ENCODE results near the gene MAG. TPM values are rescaled to one million over a fixed set of nuclear protein-coding genes. Genes with fewer than 3 reads are reported as not detected.

Gene MAG, protein sequence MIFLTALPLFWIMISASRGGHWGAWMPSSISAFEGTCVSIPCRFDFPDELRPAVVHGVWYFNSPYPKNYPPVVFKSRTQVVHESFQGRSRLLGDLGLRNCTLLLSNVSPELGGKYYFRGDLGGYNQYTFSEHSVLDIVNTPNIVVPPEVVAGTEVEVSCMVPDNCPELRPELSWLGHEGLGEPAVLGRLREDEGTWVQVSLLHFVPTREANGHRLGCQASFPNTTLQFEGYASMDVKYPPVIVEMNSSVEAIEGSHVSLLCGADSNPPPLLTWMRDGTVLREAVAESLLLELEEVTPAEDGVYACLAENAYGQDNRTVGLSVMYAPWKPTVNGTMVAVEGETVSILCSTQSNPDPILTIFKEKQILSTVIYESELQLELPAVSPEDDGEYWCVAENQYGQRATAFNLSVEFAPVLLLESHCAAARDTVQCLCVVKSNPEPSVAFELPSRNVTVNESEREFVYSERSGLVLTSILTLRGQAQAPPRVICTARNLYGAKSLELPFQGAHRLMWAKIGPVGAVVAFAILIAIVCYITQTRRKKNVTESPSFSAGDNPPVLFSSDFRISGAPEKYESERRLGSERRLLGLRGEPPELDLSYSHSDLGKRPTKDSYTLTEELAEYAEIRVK
- total RNA-seq (1 to 10 TPM in 1 of 4 donors, not detected in 3; 6.1 TPM), polyA plus RNA-seq (under 1 TPM in 1 of 3 donors, not detected in 2; 0.06 TPM)

DNA sequence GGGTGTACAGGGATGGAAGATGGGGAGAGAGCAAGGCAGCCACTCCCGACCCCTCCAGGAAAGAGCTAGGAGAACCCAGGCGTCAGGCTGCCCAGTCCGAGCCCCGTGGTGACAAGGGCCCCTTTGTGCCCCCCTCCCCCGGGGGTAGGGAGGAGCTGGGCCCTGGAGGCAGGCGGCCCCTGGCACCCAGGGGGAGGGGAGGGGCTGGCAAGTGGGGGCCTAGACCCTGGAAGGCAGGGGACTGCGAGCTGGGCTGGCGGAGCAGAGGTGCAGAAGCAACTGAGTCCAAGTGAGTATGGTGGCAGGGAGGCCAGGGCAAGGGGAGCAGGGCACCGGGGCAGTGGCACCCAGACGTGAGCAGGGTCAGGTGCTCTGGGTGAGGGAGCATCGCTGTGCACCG, at the start of gene MAG:
TSS of gene MAG (plus strand) at position 246 of the 400 bp plus-strand sequence. CDS start 3,248 bp downstream, outside the sequence.
- WGBS, 2 donors: 67 to 81% methylated on average over 12 of the region's 12 CpGs
- no peak for DNase-seq

DNA sequence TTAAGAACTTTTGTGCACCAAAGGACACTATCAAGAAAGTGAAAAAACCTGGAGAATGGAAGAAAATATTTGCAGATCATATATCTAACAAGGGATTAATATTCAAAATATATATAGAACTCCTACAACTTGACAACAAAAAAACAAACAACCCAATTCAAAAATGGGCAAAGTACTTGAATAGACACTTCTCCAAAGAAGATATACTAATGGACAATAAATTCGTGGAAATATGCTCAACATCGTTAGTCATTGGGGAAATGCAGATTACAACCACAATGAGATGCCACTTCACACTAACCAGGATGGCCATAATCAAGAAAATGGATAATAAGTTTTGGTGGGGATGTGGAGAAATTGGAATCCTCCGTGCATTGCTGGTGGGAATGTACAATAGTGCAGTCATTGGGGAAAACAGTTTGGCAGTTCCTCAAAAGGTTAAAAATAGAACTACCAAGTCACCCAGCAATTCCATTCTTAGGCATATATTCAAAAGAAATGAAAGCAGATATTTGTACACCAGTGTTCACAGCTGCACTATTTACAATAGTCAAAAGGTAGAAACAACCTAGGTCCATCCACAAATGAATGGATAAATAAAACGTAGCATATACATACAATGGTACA, 45.4 kb upstream of the MAG start:
- peaks cover 0 to 18% (median 7%) of the 10 kb centered on the region in 4 donors for H3K4me1 ChIP-seq
- H3K27ac ChIP-seq: no peak overlapping the region
- DNase-seq: no peak
- intact Hi-C loops (cut with DNase I): no loop called here
- H3K36me3 ChIP-seq: no peaks in the 10 kb centered on the region
- 78 to 88% methylated on average over 4 of the region's 4 CpGs for WGBS, 2 donors
- H3K27me3 ChIP-seq: peaks cover 17 to 86% (median 38%) of the 10 kb centered on the region in 3 donors
- no peaks in the 10 kb centered on the region for H3K9me3 ChIP-seq
- no peak for TF ChIP-seq POLR2A (IDR thresholded peaks at IDR 0.05)
- no peak for TF ChIP-seq POLR2AphosphoS5 (IDR thresholded peaks at IDR 0.05)
- TF ChIP-seq, protein P1, sequence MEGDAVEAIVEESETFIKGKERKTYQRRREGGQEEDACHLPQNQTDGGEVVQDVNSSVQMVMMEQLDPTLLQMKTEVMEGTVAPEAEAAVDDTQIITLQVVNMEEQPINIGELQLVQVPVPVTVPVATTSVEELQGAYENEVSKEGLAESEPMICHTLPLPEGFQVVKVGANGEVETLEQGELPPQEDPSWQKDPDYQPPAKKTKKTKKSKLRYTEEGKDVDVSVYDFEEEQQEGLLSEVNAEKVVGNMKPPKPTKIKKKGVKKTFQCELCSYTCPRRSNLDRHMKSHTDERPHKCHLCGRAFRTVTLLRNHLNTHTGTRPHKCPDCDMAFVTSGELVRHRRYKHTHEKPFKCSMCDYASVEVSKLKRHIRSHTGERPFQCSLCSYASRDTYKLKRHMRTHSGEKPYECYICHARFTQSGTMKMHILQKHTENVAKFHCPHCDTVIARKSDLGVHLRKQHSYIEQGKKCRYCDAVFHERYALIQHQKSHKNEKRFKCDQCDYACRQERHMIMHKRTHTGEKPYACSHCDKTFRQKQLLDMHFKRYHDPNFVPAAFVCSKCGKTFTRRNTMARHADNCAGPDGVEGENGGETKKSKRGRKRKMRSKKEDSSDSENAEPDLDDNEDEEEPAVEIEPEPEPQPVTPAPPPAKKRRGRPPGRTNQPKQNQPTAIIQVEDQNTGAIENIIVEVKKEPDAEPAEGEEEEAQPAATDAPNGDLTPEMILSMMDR (IDR thresholded peaks at IDR 0.05): no peak
- no peak for TF ChIP-seq EP300 (IDR thresholded peaks at IDR 0.05)
- H3K4me3 ChIP-seq: no peak overlapping the region

More for the DNA sequence above, at the start of gene MAG:
- no peak within 1 kb of the TSS for H3K4me3 ChIP-seq
- H3K36me3 ChIP-seq: no peaks in the 10 kb centered on the region
- TF ChIP-seq EP300 (IDR thresholded peaks at IDR 0.05) (no peak), POLR2A (IDR thresholded peaks at IDR 0.05) (no peak), POLR2AphosphoS5 (IDR thresholded peaks at IDR 0.05) (no peak)
- TF ChIP-seq, protein P1 (IDR thresholded peaks at IDR 0.05): no peak
- H3K4me1 ChIP-seq: no peaks in the 10 kb centered on the region
- H3K27ac ChIP-seq: no peak within 1 kb of the TSS
- no peaks in the 10 kb centered on the region for H3K9me3 ChIP-seq
- peaks cover 0 to 50% (median 12%) of the 10 kb centered on the region in 3 donors for H3K27me3 ChIP-seq
- intact Hi-C loops (cut with DNase I): no loop called here

DNA sequence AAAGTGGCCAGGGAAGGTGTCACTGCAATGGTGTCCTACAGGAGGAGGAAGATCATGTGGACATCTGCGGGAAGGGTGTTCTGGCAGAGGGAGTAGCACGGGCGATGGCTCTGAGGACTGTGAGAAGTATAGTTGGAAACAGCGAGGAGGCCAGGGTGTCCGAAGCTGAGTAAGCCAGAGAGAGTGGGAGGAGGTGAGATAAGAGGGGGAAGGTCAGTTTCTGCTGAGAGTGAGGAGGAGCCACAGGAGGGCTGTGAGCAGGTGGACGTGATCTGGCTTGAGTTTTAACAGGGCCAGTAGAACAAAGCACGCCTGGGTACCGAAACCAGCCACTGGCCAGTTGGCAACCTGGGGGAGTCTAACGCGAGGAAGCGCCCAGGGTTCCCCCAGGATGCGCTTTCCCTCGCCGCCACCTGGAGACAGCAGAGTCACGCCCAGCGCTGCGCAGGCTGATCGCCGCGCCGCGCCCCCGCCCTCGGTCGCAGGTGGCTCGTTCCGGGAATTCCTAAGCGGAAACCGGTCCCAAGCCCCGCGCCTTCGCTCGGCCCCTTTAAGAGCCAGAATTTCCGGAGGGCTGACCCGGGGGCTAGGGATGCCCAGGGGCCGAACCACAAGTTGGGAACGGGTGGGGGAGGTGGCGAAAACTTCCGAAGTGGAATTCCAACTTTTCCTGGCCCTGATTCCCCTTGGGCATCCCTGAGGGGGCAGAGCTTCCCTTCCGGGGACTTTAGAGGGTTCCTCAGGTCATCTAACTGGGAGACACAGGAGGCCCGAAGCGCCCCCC, 44.2 kb upstream of the MAG start:
- Histone ChIP-seq H3K27ac (peak overlapping the region in 3 of 4 donors; percentile 1 to 68 (median 66)), H3K27me3 (peaks cover 17 to 79% (median 38%) of the 10 kb centered on the region in 3 donors), H3K4me3 (peak overlapping the region in 3 of 4 donors; percentile 36 to 39 (median 38)), H3K36me3 (no peaks in the 10 kb centered on the region), H3K4me1 (peaks cover 0 to 18% (median 7%) of the 10 kb centered on the region in 4 donors), H3K9me3 (no peaks in the 10 kb centered on the region)
- TF ChIP-seq POLR2A (IDR thresholded peaks at IDR 0.05): no peak
- no peak for TF ChIP-seq EP300 (IDR thresholded peaks at IDR 0.05)
- TF ChIP-seq, protein P1 (IDR thresholded peaks at IDR 0.05): peak in 1 of 4 experiments; percentile 23
- peak in 1 of 4 donors; percentile 23 for TF ChIP-seq POLR2AphosphoS5 (IDR thresholded peaks at IDR 0.05)
- intact Hi-C loops (cut with DNase I): no loop called here
- 1 to 3% methylated on average over 42 of the region's 42 CpGs for WGBS, 2 donors
- DNase-seq: no peak

All from sigmoid colon (tissue), 7 donors.